GM12864 (cell line): Measurements from ENCODE around the gene RSU1.

Source experiments
- DNase-seq: peaks from one replicate; pipeline ENCODE4 v3.0.0-alpha.2; 2011; ENCODE audit warnings: low read depth
- H3K4me3 ChIP-seq: 2 replicates; pipeline ENCODE4 v1.5.1; 2011; ENCODE audit warnings: mild to moderate bottlenecking, low read depth, low read length, control low read depth
- CTCF ChIP-seq: IDR thresholded peaks from 2 replicates; pipeline ENCODE4 v1.5.1; 2011; ENCODE audit warnings: low read depth, mild to moderate bottlenecking, moderate library complexity, low read length, control low read depth, inconsistent platforms; ENCODE audit errors: missing control alignments

The RSU1 gene

GRCh38 chr10:16626697-16627096 lies 190.5 kb downstream of the RSU1 start:
- H3K4me3 ChIP-seq = no peak overlapping the region
- no peak for TF ChIP-seq CTCF
- DNase-seq = no peak

GRCh38 chr10:16612981-16613355 lies 204.3 kb downstream of the RSU1 start:
- no peak overlapping the region for H3K4me3 ChIP-seq
- TF ChIP-seq CTCF = no peak
- DNase-seq = no peak

DNA sequence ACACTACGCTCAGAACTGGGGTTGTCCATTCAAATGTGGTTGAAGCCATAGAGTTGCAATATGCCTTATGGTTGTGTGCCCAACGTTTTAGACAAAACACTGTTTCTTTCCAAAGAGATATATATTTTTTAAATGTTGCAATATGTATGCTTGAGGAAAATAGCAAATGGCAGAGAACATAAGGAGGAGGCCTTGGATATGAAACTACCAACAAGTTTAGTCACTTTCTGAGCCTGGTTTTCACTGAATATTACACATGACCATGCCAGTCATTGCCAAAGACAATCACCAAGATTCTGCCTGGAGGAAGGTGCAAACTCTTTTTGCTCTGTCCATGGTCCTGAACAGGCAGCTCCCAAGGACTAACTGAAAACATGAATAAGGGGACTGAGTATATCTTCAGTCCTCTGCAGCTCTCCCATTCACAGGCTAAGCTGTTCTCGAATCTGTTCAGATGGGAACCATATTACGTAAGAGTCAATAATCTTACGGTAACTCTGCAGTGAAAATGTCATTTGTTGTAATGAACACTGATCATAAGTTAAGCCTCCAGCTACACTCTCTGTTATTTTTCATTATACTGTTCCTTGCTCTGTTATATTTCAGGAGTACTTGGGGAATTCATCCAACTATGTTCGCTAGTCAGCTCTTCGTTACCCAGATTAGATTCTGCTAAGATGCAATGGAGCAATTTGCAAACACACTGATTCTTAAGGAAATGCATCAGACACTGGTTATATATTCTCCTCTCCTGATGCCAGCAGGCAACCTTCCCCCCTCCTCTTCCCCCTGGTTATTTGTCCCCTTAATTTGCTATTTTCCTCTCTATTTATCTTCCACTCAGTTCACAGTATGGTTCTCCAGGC lies 204.9 kb downstream of the RSU1 start:
- no peak overlapping the region for H3K4me3 ChIP-seq
- TF ChIP-seq CTCF = no peak
- DNase-seq = no peak

GRCh38 chr10:16611037-16611436 lies 206.2 kb downstream of the RSU1 start:
- H3K4me3 ChIP-seq = no peak overlapping the region
- no peak for TF ChIP-seq CTCF
- no peak for DNase-seq

DNA sequence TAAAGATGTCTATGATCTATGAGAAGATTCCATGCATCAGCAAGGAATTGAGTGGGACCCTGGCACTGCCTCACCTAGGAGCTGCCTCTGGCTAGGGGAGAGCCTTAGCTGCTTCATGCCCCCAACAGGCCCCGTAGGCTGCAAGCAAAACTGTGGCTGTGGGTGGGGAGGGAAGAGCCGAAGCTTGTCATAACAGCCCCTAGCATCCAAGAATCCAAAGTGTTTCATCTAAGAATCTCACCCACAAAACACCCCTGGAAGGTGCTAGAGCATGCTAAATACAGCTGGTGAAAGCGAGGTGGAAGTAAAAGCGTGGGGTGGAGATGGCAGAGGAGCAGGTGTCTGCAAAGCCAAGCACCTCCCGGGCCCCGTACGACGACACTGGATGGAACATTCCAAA lies 208.0 kb downstream of the RSU1 start:
- TF ChIP-seq CTCF = no peak
- DNase-seq = no peak
- H3K4me3 ChIP-seq = no peak overlapping the region

DNA sequence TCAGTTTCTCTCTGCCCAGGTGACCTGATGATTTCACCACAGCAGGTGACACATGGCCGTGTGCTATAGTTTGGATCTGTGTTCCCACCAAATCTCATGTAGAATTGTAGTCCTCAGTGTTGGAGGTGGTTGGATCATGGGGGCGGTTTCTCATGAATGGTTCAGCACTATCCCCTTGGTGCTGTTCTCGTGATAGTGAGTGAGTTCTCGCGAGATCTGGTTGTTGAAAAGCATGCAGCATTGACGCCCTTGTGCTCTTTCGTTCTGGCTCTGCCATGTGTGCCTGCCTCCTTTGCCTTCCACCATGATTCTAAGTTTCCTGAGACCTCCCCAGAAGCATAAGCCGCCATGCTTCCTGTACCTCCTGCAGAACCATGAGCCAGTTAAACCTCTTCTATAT lies 210.3 kb downstream of the RSU1 start:
- H3K4me3 ChIP-seq = no peak overlapping the region
- TF ChIP-seq CTCF = no peak
- no peak for DNase-seq

DNA sequence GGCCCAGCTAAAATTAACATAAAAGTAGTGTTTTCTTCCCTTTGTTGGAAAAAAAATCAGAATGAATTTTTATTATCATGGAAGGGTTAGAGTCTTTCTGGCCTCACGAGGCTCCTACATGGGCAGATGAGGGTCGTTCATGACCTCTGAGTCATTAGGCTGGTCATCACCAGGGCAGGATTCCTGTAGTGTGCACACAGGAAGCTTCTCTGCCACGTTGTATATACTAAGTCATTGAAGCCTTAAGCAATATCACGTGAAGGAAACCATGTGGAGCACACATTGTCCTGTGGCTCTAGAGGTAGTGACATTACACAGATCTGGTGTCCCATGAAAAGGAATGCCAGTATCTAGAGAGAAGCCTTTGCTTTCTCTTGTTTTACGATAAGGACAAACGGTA lies 210.8 kb downstream of the RSU1 start:
- no peak for DNase-seq
- no peak overlapping the region for H3K4me3 ChIP-seq
- TF ChIP-seq CTCF = no peak
